HG03439 (cell line): ENCODE results near the gene GABPB2.

ENCODE experiments used
- ATAC-seq: cut with Tn5 transposase; IDR thresholded peaks from one replicate; pipeline ENCODE4 v1.9.1; 2021; ENCODE audit warnings: mild to moderate bottlenecking, moderate library complexity; ENCODE audit not compliant: unreplicated experiment

GABPB2 gene

DNA sequence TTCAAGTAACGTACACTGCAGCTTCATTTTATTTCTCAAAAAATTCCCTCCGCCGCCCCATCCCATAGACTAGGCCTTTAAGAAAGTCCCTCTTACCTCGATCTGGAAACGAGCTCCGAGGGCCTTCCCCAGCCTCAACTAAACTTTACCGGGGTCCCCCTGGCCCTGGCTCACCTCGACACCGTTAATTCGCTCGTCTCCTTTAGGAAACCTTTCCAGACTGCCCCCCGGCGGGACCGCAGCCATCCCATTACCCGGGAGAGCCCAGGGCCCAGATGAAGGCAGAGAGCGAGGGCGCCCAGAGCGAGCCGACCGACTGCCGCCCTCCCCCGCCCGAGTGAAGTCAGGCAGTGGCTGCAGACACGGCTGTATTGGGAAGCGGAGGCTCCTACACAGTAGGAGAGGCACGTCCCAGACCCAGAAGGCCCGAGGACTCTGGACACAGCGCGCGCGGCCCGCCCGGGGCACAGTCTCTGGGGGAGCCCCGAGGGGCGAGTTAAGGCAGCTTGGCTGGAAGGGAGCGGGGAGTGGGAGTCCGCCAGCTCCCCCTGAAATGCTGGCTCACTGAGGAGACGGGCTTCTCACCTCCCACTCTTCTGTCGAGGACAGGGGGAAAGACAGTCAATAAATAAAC, 61.3 kb downstream of the GABPB2 start:
- ATAC-seq = no peak

DNA sequence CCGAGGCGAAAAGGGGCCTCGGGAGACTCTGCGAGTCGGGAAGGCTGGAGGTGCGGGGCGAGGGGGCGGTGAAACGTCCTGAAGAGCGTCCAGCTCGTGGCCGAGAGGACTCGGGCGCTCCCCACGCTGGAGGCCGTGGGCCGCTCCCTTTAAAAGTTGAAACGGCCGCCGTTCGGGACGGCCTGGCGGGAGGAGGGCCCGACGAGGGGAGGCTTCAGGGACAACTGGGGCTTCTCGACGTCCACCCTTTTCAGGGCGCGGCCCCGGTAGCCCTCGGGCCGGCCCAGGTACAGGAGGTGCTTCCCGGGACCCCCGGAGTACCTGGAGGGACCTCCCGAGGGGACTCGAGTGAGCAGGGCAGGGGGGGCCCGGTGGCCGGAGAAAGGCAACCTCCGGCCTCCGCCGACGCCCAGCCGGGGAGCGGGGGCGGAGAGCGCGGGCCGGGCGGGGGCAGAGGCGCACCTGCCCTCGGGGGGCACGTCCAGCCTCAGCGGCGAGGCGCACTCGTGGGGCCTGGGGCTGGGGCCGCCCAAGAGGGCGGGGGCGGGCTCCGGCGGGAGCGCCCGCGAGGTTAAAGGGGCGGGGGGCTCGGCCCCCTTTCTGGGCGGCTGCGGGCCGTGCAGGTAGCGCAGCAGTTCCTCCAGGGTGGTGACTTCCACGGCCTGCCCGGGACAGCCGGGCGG, 61.9 kb downstream of the GABPB2 start:
- no peak for ATAC-seq

DNA sequence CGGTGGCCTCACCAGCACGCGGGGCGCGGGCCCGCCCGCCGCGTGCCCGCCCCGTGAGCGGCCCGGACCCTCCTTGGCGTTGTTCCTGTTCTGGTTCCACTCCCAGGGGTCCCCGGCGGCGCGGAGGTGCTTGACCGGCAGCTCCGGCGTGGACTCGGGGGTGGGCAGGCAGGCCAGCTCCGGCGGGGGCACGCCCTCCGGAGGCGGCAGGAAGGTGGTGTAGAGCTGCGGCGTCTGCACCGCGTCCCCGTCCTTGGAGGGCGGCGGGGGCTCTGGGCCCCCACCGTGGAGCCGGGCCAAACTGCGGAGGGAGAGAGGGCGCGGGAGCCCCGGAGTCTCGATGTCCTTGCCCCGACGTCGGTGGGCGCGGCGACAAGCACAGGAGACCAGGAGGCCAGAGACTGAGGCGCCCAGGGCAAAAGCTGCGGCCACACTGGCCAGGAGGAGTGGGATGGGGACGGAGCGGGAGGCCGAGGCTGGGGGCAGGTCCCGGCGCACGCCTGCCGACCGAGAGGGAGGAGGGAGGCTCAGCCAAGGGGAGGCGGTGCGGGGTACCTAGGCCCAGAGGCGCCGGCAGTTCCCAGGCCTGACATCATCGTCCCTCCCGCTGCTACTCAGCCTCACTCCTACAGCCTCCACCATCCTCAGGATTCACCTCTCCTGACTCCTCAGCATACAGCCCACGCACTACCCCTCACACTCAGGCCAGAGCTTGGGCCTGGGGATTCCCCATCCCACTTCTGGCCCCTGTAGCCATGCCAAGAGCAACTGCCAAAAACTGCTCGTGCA, 62.7 kb downstream of the GABPB2 start:
- ATAC-seq = no peak

DNA sequence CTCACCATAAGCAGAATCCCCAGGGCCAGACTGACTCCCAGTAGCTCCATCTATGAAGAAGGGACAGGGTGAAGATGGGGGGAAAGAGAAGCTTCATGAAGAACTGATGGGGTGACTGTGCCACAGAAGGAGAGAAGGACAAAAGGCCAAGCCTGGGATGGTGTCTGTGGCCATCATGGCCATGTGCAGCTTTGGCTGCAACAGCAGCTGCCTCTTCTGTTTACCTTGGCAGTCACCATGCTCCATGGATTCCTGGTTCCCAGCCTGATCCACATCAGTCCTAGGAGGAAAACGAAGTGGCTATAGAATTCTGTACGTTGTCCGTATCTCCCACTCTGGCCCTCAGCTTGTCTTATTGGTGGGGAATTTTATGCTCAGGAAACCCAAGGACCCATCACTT, 63.8 kb downstream of the GABPB2 start:
- ATAC-seq = no peak

DNA sequence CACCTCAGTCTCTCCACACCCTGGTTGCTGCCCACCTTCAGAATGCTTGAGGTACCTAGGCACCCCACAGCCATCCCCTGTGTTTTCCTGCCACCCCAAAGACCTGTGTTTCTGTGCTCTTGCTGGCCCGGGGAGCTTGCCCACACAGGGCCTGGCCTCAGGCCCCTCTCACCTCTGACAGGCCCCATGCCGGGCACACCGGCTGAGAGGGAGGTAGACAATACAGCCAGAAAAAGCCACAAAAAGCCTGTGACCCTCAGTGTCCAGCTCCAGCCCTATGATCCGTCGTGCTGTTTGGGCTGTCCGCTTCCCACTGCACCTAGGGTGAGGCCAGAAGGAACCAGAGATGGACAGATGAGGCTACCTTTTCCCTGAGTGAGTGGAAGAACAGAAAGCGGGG, 64.4 kb downstream of the GABPB2 start:
- ATAC-seq = no peak

DNA sequence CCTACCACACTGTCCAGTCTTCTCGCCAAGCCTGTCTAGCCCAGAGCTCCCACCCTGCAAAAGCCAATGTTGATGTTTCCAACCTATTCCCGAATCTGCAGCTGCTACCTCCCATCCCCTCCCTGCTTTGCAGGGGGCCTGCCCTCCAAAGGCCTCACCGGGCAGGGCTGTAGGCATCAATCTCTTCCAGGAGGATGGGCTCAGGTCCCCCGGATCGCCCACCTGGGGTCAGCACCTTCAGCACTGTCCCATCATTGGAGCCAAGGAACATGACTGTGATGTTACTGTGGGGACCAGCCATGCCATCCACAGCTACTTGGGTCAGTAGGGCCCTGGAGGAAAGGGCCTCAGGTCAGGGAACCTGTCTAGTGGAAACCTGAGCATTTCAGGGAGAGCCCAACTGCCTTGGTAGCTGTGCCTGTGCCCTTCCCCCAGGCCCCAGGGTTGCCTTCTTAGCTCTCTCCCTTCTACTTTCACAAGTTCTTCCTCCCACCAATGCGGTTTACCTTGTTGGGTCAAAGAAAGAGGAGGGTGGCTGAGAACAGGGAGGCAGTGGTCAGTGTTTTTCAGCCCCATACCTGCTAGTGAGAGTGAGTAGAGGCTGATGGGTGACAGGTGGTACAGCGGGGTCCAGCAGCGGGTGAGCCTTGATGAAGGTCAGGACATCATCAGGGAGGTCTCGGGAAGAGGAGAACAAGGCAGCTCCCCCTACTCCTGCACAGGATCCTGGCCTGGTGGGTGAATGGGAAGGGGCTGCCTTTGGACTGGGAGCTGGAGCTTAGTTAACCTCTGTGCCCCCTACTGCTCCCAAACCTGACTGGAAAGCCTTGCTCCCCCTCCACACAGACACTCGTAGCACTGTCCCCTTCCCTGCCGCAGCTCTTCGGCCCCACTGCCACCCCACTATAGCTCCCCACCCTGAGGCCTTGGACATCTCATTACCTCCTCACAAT, 65.1 kb downstream of the GABPB2 start:
- ATAC-seq = no peak

DNA sequence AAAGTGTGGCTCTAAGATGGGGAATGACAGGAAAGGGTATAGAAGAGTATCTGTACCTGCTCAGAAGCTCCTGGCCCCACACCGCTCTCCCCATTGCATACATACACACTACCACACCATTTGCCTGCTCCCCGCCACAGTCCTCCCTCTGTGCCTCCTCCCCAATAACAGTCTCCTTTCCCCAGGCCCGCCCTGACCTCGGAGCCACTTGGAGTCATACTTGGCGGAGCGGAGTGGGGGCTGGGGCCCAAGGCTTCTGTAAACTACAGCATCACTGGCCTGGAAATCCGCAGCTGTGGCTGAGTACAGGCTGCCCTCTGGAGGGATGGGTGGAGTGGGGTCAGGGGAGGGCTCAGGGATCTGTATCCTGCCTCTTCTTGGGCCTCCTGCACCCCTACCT, 67.2 kb downstream of the GABPB2 start:
- no peak for ATAC-seq

DNA sequence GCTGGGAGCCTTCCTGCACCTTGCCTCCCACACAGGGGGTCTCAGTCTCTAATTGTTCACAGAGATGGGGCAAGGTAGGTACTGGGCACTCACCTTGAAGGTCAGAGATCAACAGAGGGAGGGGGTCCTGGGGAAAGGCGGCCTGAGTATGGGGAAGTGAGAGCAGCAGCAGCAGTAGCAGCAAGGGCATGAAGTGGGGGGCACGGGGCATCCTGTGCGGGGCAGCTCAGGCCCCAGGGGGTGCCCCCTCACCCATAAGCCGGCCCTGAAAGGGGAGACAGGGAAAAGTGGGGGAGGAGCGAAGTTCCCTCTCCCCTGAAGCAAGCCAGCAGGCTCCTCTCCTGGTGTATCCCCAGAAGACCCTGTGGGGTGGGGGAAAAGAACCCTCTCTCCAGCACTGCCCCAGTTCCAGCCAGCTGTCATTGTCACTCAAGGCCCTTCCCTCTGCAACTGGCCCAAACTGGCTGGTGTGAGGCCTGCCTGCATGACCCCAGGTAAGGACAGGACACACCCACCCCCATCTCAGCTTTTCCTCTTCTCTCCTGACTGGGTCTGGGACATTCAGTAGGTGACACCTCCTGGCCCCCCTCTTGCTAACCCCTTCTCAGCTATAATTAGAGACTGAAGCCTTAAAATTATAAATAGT, 72.0 kb downstream of the GABPB2 start:
- ATAC-seq = no peak

DNA sequence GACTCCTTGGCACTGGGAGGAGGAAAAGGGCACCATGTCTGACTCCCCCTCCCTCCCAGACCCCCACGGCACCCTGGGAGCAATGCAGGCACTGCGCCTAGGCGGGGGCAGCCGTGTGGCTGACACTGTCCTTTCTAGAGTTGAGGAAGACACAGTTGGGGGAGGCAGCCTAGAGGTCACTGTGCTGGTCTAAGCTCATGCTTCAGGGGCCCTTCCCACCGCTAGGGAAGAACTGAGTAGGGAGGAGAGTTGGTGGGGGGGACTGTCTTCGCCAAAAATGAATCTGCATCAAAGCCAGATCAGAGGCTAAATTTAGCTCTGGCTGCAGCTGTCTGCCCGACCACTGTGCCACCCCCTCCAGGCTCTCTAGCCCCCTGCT, 72.5 kb downstream of the GABPB2 start:
- ATAC-seq = no peak

DNA sequence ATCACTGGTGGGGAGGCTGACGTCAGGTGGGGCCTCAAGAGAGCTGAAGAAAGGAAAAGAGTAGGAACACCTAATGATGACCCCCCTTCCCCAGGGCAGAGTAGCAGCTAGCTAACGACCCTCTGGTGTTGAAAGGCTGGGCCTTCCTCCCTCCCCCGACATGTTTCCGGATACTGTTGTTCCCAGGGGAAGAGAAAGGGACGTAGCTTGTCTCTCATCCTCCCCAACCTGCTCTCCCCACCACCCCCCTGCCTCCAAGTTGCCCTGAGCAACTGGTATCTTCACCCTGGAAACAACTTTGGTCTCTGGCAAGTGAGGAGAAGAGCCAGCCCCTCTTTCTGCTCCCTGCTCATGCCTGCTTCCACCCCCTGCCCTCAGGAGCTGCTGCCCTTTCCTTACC, 73.4 kb downstream of the GABPB2 start:
- ATAC-seq = no peak

DNA sequence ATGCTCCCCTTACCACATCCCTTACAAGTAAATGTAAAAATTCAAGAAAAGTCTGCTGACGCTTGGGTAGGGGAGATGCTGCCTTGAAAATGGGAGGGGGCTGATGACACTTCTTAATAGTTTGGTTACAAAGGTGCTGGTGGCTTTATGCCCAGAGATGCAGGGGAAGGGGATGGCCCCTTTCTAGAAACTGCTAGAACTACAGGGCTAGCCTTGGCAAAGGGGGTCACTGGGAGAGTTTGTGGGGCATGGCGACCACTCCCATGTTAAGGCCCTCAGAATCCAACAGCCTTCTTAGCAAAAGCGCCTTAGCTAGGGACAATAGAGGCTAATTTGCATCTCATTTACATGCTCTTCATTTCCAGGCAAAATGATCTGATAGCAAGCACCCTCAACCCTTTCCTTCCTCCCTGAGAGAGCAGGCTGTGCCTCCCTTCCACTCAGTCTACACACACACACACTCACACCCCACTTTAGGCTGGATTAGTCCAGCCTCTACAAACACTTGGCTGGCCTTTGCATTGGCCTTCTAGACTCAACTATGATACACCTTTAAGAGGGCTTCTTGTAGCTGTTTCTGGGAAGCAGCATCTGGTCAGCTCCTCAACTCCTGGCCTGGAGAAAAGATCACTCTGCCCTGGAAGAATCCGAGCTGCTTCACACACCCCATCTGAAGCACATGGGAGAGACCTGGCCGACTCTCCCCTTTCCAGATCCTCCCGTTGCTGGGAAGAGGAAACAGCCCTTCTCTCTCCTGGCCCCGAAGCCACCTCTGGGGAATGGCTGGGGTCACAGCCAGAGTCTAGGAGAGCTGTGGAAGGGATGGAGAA, 74.1 kb downstream of the GABPB2 start:
- ATAC-seq = no peak

DNA sequence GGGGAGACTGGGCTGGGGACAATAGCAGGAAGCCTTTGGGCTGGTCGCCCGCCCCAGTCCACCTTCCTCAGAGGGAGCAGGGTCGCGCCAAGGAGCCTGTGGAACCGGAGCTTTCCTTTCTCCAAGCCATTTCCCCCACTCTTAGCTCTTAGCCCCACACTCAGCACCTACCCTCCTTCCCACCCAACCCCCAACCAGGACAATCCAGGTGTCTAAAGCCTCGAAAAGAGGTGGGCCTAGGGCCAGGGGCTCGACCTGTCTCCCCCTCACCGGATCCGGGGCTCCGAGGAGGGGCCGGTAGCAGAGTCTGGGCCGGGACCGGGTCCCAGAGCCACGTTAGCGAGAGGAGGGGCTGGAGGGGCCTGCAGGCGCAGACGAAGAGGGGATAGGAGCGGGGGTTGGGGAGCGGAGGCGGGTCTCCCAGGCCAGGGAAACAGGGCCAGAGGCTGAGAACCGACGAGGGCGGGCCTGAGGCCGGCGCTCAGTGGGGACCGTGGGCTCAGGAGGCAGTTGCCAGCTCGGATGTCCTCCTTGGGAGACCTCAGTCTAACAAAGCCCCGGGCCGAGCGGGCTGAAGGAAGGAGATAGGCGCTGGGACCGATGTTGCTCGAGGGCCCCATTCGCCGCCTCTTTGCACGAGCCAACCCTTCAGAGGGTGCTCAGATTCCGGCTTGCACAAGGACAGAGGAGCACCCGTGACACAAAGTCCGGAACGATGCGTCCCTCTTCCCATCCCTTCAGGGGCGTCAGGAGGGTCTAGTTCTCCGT, 74.9 kb downstream of the GABPB2 start:
- no peak for ATAC-seq

DNA sequence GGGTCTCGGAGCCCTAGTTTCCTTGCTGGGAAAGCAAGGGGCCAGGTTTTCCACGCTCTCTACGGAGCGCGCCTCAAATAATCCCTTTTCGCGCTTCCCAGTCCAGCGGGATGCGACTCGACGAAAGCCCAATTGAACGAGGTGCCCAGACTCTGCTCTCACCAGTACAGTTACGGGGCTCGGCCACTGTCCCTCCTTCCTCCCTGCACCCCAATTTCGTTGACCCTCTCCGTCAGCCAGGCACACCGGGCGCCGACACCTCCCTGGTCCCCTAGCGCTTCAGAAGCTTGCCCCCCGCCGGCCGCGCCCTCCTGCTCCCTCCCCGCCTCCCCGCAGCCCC, 75.5 kb downstream of the GABPB2 start:
- no peak for ATAC-seq

DNA sequence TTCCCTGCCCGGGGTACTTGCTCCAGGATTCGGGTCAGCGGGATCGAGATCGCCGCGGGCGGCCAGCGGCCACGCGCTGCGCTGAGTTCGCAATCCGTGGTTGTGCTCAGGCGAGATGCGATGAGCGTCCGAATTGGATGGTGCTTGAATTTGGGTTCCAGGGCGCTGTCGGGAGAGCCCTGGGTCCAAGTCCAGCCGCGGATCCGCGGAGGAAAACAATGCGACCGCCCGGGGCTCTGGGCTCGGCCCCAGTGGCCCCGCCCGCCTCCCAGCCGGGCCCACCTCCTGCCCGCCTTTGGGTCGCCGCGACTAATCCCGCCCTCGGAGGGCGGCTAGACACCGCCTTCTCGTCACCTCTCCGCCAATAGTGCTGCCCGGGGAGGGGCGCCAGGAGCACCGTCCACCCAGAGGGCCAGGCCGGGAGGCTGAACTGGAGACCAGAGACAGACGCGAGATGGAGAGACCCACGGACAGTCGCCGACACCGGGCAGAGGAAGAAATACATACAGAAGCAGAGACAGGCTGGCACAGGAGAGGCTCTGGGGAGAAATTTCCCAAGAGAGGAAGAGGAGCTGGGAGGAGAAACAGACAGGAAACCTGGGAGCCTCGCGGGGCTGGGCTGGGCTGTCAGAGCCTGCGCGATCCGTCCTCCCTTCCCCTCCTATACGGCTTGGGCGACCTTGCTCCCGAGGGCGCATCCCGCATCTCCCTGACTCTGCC, 76.0 kb downstream of the GABPB2 start, which contains the start of gene SEMA6C:
SEMA6C (minus strand) TSS at position 220 of the 720 bp plus-strand sequence. CDS start 4,010 bp downstream, outside the sequence.
- peak; percentile 98 for ATAC-seq

DNA sequence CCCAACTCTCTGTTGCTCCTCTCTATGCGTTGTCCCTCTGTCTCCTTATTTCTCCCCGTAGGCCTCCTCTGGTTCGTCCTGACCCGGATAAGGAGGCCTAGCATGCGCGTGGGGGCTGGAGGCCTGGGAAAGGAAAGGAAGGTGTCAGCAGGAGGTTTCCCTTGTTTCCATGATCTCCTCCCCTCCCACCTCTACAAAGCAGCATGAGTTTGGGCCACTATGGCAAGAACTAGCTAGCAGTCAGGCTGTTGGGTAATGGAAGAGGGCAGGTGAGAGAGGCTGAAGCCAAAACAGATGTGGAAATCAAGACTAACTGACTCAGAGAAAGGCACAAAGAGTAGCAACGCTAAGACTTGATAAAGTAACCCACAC, 76.6 kb downstream of the GABPB2 start:
- no peak for ATAC-seq

DNA sequence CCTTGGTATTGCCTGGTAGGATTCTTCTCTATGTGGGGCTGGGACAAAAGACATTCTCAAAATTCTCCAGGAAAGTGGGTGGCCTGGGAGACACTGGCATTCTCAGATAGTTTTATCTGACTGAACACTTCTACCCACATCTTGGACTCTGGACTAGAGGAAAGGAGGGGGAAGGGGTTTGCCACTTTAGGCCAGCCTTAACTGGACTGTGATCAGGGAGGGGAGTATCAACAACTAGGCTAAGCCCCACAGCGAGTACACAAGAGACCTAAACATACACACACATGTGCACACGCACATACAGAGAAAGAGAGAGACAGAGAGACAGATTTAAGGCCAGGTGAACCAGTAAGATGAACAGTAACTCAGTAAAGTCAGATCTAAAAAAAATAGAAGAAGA, 77.1 kb downstream of the GABPB2 start:
- no peak for ATAC-seq

DNA sequence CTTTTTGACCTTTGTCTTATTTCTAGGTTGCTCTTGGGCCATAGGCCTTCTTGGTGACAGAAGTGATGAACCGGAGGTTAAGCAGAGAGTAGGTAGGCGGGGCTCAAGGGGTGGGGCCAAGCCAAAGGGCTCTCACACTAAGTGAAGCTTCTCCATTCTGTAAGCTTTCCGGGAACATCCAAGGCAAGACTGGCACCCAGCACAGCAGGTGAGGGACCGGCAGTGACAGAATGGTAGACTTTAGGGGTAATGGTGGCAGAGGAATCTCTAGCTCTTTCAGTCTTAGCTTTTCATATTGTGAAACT, 85.9 kb downstream of the GABPB2 start, which contains the start of gene TNFAIP8L2:
TNFAIP8L2 (plus strand) TSS at position 135 of the 305 bp plus-strand sequence. CDS start 2,049 bp downstream, outside the sequence.
- ATAC-seq = no peak

DNA sequence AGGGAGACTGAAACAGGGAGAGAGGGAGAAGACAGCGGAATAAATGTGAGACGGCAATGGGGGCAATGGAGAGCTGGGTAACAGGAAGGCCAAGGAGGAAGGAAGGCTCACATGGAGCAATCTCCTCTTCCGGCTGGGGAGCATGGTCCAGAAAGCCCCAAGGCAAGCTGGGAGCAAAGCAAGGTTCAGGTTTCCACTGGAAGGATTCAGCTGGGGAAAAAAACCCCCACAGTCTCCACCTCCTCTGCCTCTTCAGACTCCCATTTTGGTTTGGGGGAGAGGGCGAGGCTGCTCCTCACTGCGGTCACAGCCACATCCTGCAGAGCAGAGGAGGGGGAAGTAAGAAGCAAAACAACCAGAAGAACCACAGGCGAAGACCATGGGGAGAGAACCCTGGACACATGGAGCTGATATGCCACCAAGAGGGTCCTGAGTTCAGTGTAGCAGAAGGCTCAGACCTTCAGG, 86.5 kb downstream of the GABPB2 start:
- ATAC-seq = no peak
